GM12878 (cell line): ENCODE data around the gene COL3A1. TPM values are rescaled to one million over a fixed set of nuclear protein-coding genes. Genes with fewer than 3 reads are reported as not detected.

Source experiments
- ATAC-seq: fragments of 200-7000 bp; cut with Tn5 transposase; 3 replicates; pipeline ENCODE4 v1.9.1; 2020; ENCODE audit warnings: mild to moderate bottlenecking, moderate library complexity
- BruUV-seq: library from RNA; stranded (reverse); fragments of 400-500 nt; replicated peaks from 2 replicates; lab custom pipeline; 2021; lab: Mats Ljungman, UMichigan
- CTCF ChIA-PET: fragments of 300-600 bp; sonication (Branson Sonifier 250); formaldehyde crosslinking; extraction: SDS; loops from one replicate; lab custom pipeline; 2021; ENCODE audit warnings: inconsistent platforms; lab: Yijun Ruan, JAX
- POLR2A ChIA-PET: fragments of 350-600 bp; formaldehyde crosslinking; extraction: SDS; loops from one replicate; lab custom pipeline; 2021; ENCODE audit warnings: inconsistent platforms; lab: Charles Lee
- RAD21 ChIA-PET: fragments of 300-600 bp; sonication (Branson Sonifier 250); formaldehyde crosslinking; loops from one replicate; lab custom pipeline; 2023; ENCODE audit warnings: antibody characterized with exemption; ENCODE audit not compliant: unreplicated experiment; lab: Charles Lee
- SMC1A ChIA-PET: fragments of 300-600 bp; sonication (Branson Sonifier 250); formaldehyde crosslinking; loops from one replicate; lab custom pipeline; 2023; ENCODE audit not compliant: unreplicated experiment, uncharacterized antibody; lab: Charles Lee
- DNase-seq: peaks from one replicate; pipeline ENCODE4 v3.0.0-alpha.2; 2011; ENCODE audit warnings: low read depth, low spot score
- FAIRE-seq: peaks from 3 replicates; lab custom pipeline; 2011; peaks lifted over from hg19 to GRCh38; lab: Jason Lieb, UNC
- H2AFZ ChIP-seq: 2 replicates; pipeline ENCODE4 v1.6.0; 2011; ENCODE audit warnings: low read depth, low read length, control low read depth; ENCODE audit not compliant: control insufficient read depth
- H3K27ac ChIP-seq: 2 replicates; pipeline ENCODE4 v1.5.1; 2011; ENCODE audit warnings: control low read depth; ENCODE audit not compliant: control insufficient read depth, insufficient read depth
- H3K27me3 ChIP-seq, 2 experiments: replicated peaks in 1 of 2; 2 replicates each; pipeline versions ENCODE4 v1.6.0 to v1.6.1; 2011; ENCODE audit warnings: low read length in 1 of 2; ENCODE audit not compliant: control insufficient read depth in 2 of 2, insufficient read depth in 2 of 2
- H3K36me3 ChIP-seq, 2 experiments: 2 replicates each; pipeline ENCODE4 v1.5.1; 2011; ENCODE audit warnings: low read length in 1 of 2; ENCODE audit not compliant: control insufficient read depth in 2 of 2, insufficient read depth in 2 of 2
- H3K4me1 ChIP-seq: 2 replicates; pipeline ENCODE4 v1.6.1; 2011; ENCODE audit warnings: mild to moderate bottlenecking, low read length, moderate library complexity, mixed read lengths; ENCODE audit not compliant: control insufficient read depth, insufficient read depth
- H3K4me2 ChIP-seq: 2 replicates; pipeline ENCODE4 v1.6.0; 2011; ENCODE audit warnings: control low read depth; ENCODE audit not compliant: control insufficient read depth, insufficient read depth
- H3K4me3 ChIP-seq: fragments of 200-600 bp; sonication (generic); 2 replicates; pipeline ENCODE4 v1.5.1; 2016
- H3K79me2 ChIP-seq: 2 replicates; pipeline ENCODE4 v1.6.0; 2011; ENCODE audit warnings: low read length; ENCODE audit not compliant: control insufficient read depth, insufficient read depth
- H3K9ac ChIP-seq: 2 replicates; pipeline ENCODE4 v1.8.0; 2011; ENCODE audit warnings: low read length, control low read depth, mixed read lengths; ENCODE audit not compliant: control insufficient read depth, insufficient read depth
- H3K9me3 ChIP-seq: replicated peaks from 3 replicates; pipeline ENCODE4 v1.5.1; 2011; ENCODE audit warnings: mild to moderate bottlenecking, low read length; ENCODE audit not compliant: control insufficient read depth, insufficient read depth
- H4K20me1 ChIP-seq: 2 replicates; pipeline ENCODE4 v1.6.0; 2011; ENCODE audit not compliant: control insufficient read depth, insufficient read depth
- CHD2 ChIP-seq: IDR thresholded peaks from 2 replicates; pipeline ENCODE4 v1.6.1; 2011; ENCODE audit warnings: low read depth, low read length, improper control_type of control experiment, borderline replicate concordance
- CREB1 ChIP-seq: IDR thresholded peaks from 2 replicates; pipeline ENCODE4 v1.6.1; 2012; ENCODE audit warnings: low read depth, mild to moderate bottlenecking, inconsistent platforms
- CTCF ChIP-seq, 3 experiments: IDR thresholded peaks in 2 of 3; conservative IDR thresholded peaks in 1 of 3; 2 replicates each; pipeline ENCODE4 v1.5.1; 2011; ENCODE audit warnings: low read depth in 3 of 3, low read length in 3 of 3, mild to moderate bottlenecking in 3 of 3, control low read depth in 2 of 3, moderate library complexity in 2 of 3, inconsistent platforms in 1 of 3, mixed read lengths in 1 of 3; ENCODE audit not compliant: control insufficient read depth in 2 of 3, insufficient read depth in 1 of 3; ENCODE audit errors: extremely low read depth in 1 of 3
- EGR1 ChIP-seq, 2 experiments: IDR thresholded peaks; 1 replicate in 1 of 2; 2 replicates in 1 of 2; pipeline ENCODE4 v1.6.1; 2011 to 2012; ENCODE audit warnings: low read depth in 2 of 2, low read length in 2 of 2, borderline replicate concordance in 1 of 2, mild to moderate bottlenecking in 1 of 2, moderate library complexity in 1 of 2
- ESRRA ChIP-seq: IDR thresholded peaks from 2 replicates; pipeline ENCODE4 v1.6.1; 2012; ENCODE audit warnings: mild to moderate bottlenecking, low read length, improper control_type of control experiment
- FOS ChIP-seq: IDR thresholded peaks from 3 replicates; pipeline ENCODE4 v1.6.1; 2011; ENCODE audit warnings: borderline replicate concordance; ENCODE audit not compliant: insufficient read length; ENCODE audit errors: extremely low read depth
- GATAD2B ChIP-seq: fragments of 450-650 bp; conservative IDR thresholded peaks from 2 replicates; pipeline ENCODE4 v1.6.1; 2017; ENCODE audit warnings: low read depth, mild to moderate bottlenecking, moderate library complexity
- MEF2B ChIP-seq: fragments of 450-650 bp; IDR thresholded peaks from 2 replicates; pipeline ENCODE4 v1.6.1; 2018; ENCODE audit warnings: mild to moderate bottlenecking, moderate library complexity; ENCODE audit not compliant: partially characterized antibody, poor library complexity, severe bottlenecking
- NR2F1 ChIP-seq: fragments of 450-650 bp; conservative IDR thresholded peaks from 2 replicates; pipeline ENCODE4 v1.6.1; 2017; ENCODE audit warnings: mild to moderate bottlenecking
- POLR2A ChIP-seq: IDR thresholded peaks from 2 replicates; pipeline ENCODE4 v1.6.1; 2011; ENCODE audit warnings: low read depth, mild to moderate bottlenecking, low read length
- RBBP5 ChIP-seq: fragments of 200-600 bp; sonication (generic); conservative IDR thresholded peaks from 2 replicates; pipeline ENCODE4 v1.6.1; 2016
- RCOR1 ChIP-seq: conservative IDR thresholded peaks from 2 replicates; pipeline ENCODE4 v1.6.1; 2012; ENCODE audit warnings: low read depth, low read length, improper control_type of control experiment
- TCF3 ChIP-seq: IDR thresholded peaks from 2 replicates; pipeline ENCODE4 v1.6.1; 2012; ENCODE audit warnings: low read depth, mild to moderate bottlenecking, low read length, borderline replicate concordance; ENCODE audit not compliant: insufficient read depth
- YY1 ChIP-seq: IDR thresholded peaks from 2 replicates; pipeline ENCODE4 v1.6.1; 2011; ENCODE audit warnings: low read depth, mild to moderate bottlenecking, low read length
- ZBED1 ChIP-seq: IDR thresholded peaks from 2 replicates; pipeline ENCODE4 v1.6.1; 2016; ENCODE audit warnings: borderline replicate concordance
- ZNF384 ChIP-seq: IDR thresholded peaks from 2 replicates; pipeline ENCODE4 v1.6.1; 2012; ENCODE audit warnings: low read depth, mild to moderate bottlenecking, low read length, improper control_type of control experiment, borderline replicate concordance
- WGBS: methylation state at CpG from one replicate; pipeline ENCODE4 v1.1.6; 2016; ENCODE audit warnings: low lambda C conversion rate; ENCODE audit not compliant: insufficient replicate concordance, insufficient coverage; ENCODE audit errors: missing lambda C conversion rate; 5-methylcytosine and 5-hydroxymethylcytosine counted together
- in situ Hi-C: fragments of 300-500 bp; cut with MboI; formaldehyde crosslinking; loops from 9 replicates; pipeline ENCODE4 v1.14.3; 2018; ENCODE audit warnings: mixed read lengths
- intact Hi-C: fragments of 100-400 bp; cut with micrococcal nuclease; formaldehyde crosslinking; loops from one replicate; pipeline ENCODE4 v1.14.2; 2022; ENCODE audit not compliant: unreplicated experiment
- polyA plus RNA-seq, 11 experiments: library from polyadenylated mRNA; depleted of rRNA in 4 of 11; unstranded in 6 of 11; stranded (reverse) in 5 of 11; fragments of >200 nt; fragmentation: Nextera tagmentation in 4 of 11; fragmentation: Illumina TruSeq in 1 of 11; extraction: Ambion mirVana in 4 of 11; extraction: Trizol in 1 of 11; gene quantifications; 1 replicate in 1 of 11; 2 replicates in 10 of 11; pipeline versions ENCODE4 v1.2.1 to v1.2.3, GENCODE V29; 2011 to 2016; ENCODE audit warnings: inconsistent platforms in 2 of 11, missing spikeins in 2 of 11, low read depth in 1 of 11
- total RNA-seq, 4 experiments: library from RNA; depleted of rRNA in 3 of 4; stranded (reverse); fragments of >200 nt in 3 of 4; fragmentation: Illumina TruSeq in 1 of 4; extraction: Trizol in 1 of 4; gene quantifications; 2 replicates each; pipeline versions ENCODE4 v1.2.1 to v1.2.3, GENCODE V29; 2013 to 2021

The COL3A1 gene
- total and polyA plus RNA-seq, 10 of the 15 experiments (the other 5 are each of a cell fraction or from before 2014, with no cell fraction given) = 0.04 to 0.67 (median 0.10) TPM; not detected in 2

DNA sequence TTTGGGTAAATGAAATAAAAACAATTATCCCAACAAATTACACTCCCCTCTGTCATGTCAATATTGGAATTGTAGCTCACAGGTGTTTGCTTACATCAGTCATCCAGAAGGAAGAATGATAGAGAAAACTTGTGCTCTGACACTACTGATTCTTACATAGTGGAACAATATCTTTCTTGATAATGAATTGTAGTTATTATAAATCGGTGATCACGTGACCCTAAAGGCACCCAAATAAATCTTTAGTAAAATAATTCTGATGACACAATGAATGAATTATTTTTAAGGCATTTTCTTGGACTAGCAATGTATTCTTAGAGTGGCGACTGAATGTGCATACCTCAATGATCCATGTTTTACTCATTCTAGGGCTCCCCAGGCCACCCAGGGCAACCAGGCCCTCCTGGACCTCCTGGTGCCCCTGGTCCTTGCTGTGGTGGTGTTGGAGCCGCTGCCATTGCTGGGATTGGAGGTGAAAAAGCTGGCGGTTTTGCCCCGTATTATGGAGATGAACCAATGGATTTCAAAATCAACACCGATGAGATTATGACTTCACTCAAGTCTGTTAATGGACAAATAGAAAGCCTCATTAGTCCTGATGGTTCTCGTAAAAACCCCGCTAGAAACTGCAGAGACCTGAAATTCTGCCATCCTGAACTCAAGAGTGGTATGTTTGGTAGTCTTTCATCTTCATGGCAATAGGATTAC is 34.5 kb downstream of the COL3A1 start:
- TF ChIP-seq YY1 (no peak), CREB1 (no peak), RCOR1 (no peak), EGR1 (IDR thresholded peaks at IDR 0.05; ENCODE audit: borderline replicate concordance in 1 of 2, low read depth in 2 of 2, low read length in 2 of 2) (no peak), RBBP5 (no peak), NR2F1 (no peak)
- TF ChIP-seq, all 136 proteins: peak for 0
- FAIRE-seq (no peak), ATAC-seq (no peak), DNase-seq (no peak)
- H3K79me2 ChIP-seq = no peaks in the 10 kb centered on the region
- RAD21 ChIA-PET = interaction anchor here (1.0 kb wide), 1 partner anchor 12 kb away, joined by 3 read pairs; no protein-coding TSS in a partner anchor
- no peak overlapping the region for H2AFZ ChIP-seq
- H3K4me1 ChIP-seq = no peaks in the 10 kb centered on the region
- H3K9me3 ChIP-seq = no peaks in the 10 kb centered on the region
- 52% methylated on average over 9 of the region's 9 CpGs for WGBS
- SMC1A ChIA-PET = no interaction called here
- no peaks in the 10 kb centered on the region for H3K27me3 ChIP-seq
- no peak overlapping the region for H3K9ac ChIP-seq
- H4K20me1 ChIP-seq = no peaks in the 10 kb centered on the region
- in situ Hi-C loops = no loop called here
- intact Hi-C loops = no loop called here
- no peak overlapping the region for H3K27ac ChIP-seq
- H3K36me3 ChIP-seq = no peaks in the 10 kb centered on the region
- CTCF ChIA-PET = interaction anchor here (1.4 kb wide), 1 partner anchor 31 kb away, joined by 4 read pairs; no protein-coding TSS in a partner anchor
- H3K4me3 ChIP-seq = no peak overlapping the region
- POLR2A ChIA-PET = interaction anchor here (0.5 kb wide), 1 partner anchor 622 kb away, joined by 6 read pairs; no protein-coding TSS in a partner anchor
- BruUV-seq = no TSS peak
- no peak overlapping the region for H3K4me2 ChIP-seq

GRCh38 chr2:189010536-189010935 is 36.4 kb downstream of the COL3A1 start:
- Histone ChIP-seq H3K9me3 (no peaks in the 10 kb centered on the region), H3K79me2 (no peaks in the 10 kb centered on the region), H3K4me1 (no peaks in the 10 kb centered on the region), H4K20me1 (no peaks in the 10 kb centered on the region), H3K4me3 (no peak overlapping the region), H3K27ac (no peak overlapping the region), H3K27me3 (no peaks in the 10 kb centered on the region), H3K36me3 (no peaks in the 10 kb centered on the region), H3K9ac (no peak overlapping the region), H3K4me2 (no peak overlapping the region), H2AFZ (no peak overlapping the region)
- no peak for DNase-seq
- POLR2A ChIA-PET = no interaction called here
- in situ Hi-C loops = no loop called here
- RAD21 ChIA-PET = no interaction called here
- SMC1A ChIA-PET = interaction anchor here (0.6 kb wide), 1 partner anchor 51 kb away, joined by 3 read pairs; no protein-coding TSS in a partner anchor
- ATAC-seq = no peak
- 28% methylated on average over 6 of the region's 6 CpGs for WGBS
- no peak for FAIRE-seq
- no TSS peak for BruUV-seq
- CTCF ChIA-PET = no interaction called here
- intact Hi-C loops = no loop called here
- no peak for TF ChIP-seq ESRRA
- no peak for TF ChIP-seq FOS
- no peak for TF ChIP-seq MEF2B
- TF ChIP-seq POLR2A = no peak
- TF ChIP-seq ZBED1 = no peak
- TF ChIP-seq CTCF (IDR thresholded peaks at IDR 0.05 in 2 of 3, conservative IDR thresholded peaks at IDR 0.05 in 1 of 3; ENCODE audit: control insufficient read depth in 2 of 3, extremely low read depth in 1 of 3, insufficient read depth in 1 of 3, low read depth in 3 of 3, low read length in 3 of 3) = no peak
- TF ChIP-seq GATAD2B = no peak
- no peak for TF ChIP-seq TCF3
- no peak for TF ChIP-seq CHD2
- TF ChIP-seq ZNF384 = no peak
